ENCODE results near the gene TBC1D8B. TPM values are rescaled to one million over a fixed set of nuclear protein-coding genes. Genes with fewer than 3 reads are reported as not detected.

The TBC1D8B gene
- polyA plus RNA-seq, 1 experiment: 13.6 TPM

GRCh38 chrX:106889468-106889867 is 87.0 kb downstream of the TBC1D8B start:
- ChIA-PET POLR2A (no interaction called here), CTCF (no interaction called here)
- no peak overlapping the region for H3K27ac ChIP-seq (ENCODE audit: low read depth, low read length)
- no peak for TF ChIP-seq CTCF (IDR thresholded peaks at IDR 0.05; ENCODE audit: low read depth, low read length)
- H3K27me3 ChIP-seq (ENCODE audit: control insufficient read depth, insufficient read depth, low read length): no peaks in the 10 kb centered on the region
- no peak for DNase-seq (ENCODE audit: low read depth, low spot score)
- H3K4me3 ChIP-seq (ENCODE audit: low read depth, low read length): no peak overlapping the region
- H3K9me3 ChIP-seq (ENCODE audit: control insufficient read depth, insufficient read depth, low read length): no peaks in the 10 kb centered on the region

GRCh38 chrX:106891762-106892460 is 89.4 kb downstream of the TBC1D8B start:
- Histone ChIP-seq H3K27ac (ENCODE audit: low read depth, low read length) (no peak overlapping the region), H3K27me3 (ENCODE audit: control insufficient read depth, insufficient read depth, low read length) (no peaks in the 10 kb centered on the region), H3K9me3 (ENCODE audit: control insufficient read depth, insufficient read depth, low read length) (no peaks in the 10 kb centered on the region), H3K4me3 (ENCODE audit: low read depth, low read length) (no peak overlapping the region)
- no peak for TF ChIP-seq CTCF (IDR thresholded peaks at IDR 0.05; ENCODE audit: low read depth, low read length)
- no peak for DNase-seq (ENCODE audit: low read depth, low spot score)
- CTCF ChIA-PET: interaction anchor here (1.3 to 3.4 kb wide), 2 partner anchors 9 to 68 kb away, joined by 4 to 34 read pairs; no protein-coding TSS in a partner anchor
- POLR2A ChIA-PET: no interaction called here

GRCh38 chrX:106894392-106894909 is 92.0 kb downstream of the TBC1D8B start:
- Histone ChIP-seq H3K9me3 (ENCODE audit: control insufficient read depth, insufficient read depth, low read length) (no peaks in the 10 kb centered on the region), H3K27ac (ENCODE audit: low read depth, low read length) (peak overlapping the region; percentile 47), H3K4me3 (ENCODE audit: low read depth, low read length) (no peak overlapping the region), H3K27me3 (ENCODE audit: control insufficient read depth, insufficient read depth, low read length) (no peaks in the 10 kb centered on the region)
- DNase-seq (ENCODE audit: low read depth, low spot score): peak; percentile 30
- CTCF ChIA-PET: interaction anchor here (0.8 to 3.4 kb wide), 28 partner anchors 8 to 1000 kb away, joined by 3 to 34 read pairs (median 4); partner anchors contain the start of genes NCBP2L, RBM41 and RIPPLY1
- POLR2A ChIA-PET: no interaction called here
- peak; percentile 79 for TF ChIP-seq CTCF (IDR thresholded peaks at IDR 0.05; ENCODE audit: low read depth, low read length)

- peak overlapping the region; percentile 47 for H3K27ac ChIP-seq (ENCODE audit: low read depth, low read length)
- CTCF ChIA-PET: interaction anchor here (0.8 to 3.4 kb wide), 25 partner anchors 8 to 999 kb away, joined by 3 to 34 read pairs (median 4); partner anchors contain the start of genes RBM41 and RIPPLY1
- POLR2A ChIA-PET: no interaction called here
- H3K27me3 ChIP-seq (ENCODE audit: control insufficient read depth, insufficient read depth, low read length): no peaks in the 10 kb centered on the region
- no peaks in the 10 kb centered on the region for H3K9me3 ChIP-seq (ENCODE audit: control insufficient read depth, insufficient read depth, low read length)
- peak; percentile 29 for DNase-seq (ENCODE audit: low read depth, low spot score)
- H3K4me3 ChIP-seq (ENCODE audit: low read depth, low read length): no peak overlapping the region
- TF ChIP-seq CTCF (IDR thresholded peaks at IDR 0.05; ENCODE audit: low read depth, low read length): no peak
Measured at GRCh38 chrX:106894978-106895452, 92.5 kb downstream of the TBC1D8B start.

- ChIA-PET CTCF (interaction anchor here (1.0 to 6.3 kb wide), 6 partner anchors 14 to 102 kb away, joined by 3 to 47 read pairs (median 4); no protein-coding TSS in a partner anchor), POLR2A (no interaction called here)
- Histone ChIP-seq H3K9me3 (ENCODE audit: control insufficient read depth, insufficient read depth, low read length) (no peaks in the 10 kb centered on the region), H3K27ac (ENCODE audit: low read depth, low read length) (no peak overlapping the region), H3K27me3 (ENCODE audit: control insufficient read depth, insufficient read depth, low read length) (no peaks in the 10 kb centered on the region), H3K4me3 (ENCODE audit: low read depth, low read length) (no peak overlapping the region)
- no peak for DNase-seq (ENCODE audit: low read depth, low spot score)
- no peak for TF ChIP-seq CTCF (IDR thresholded peaks at IDR 0.05; ENCODE audit: low read depth, low read length)
Measured at GRCh38 chrX:106897259-106897658, 94.8 kb downstream of the TBC1D8B start.
